Lung (tissue), 12 donors: ENCODE data around the gene TEX38. TPM values are rescaled to one million over a fixed set of nuclear protein-coding genes. Genes with fewer than 3 reads are reported as not detected.

Experiments
- ATAC-seq: fragments of 200-7000 bp; cut with Tn5 transposase; one replicate; pipeline ENCODE4 v1.9.1; 2020; ENCODE audit warnings: moderate number of reproducible peaks; ENCODE audit not compliant: insufficient read depth, low FRiP score
- DNase-seq, 3 donors: peaks; one replicate each; pipeline ENCODE4 v3.0.0-alpha.2; 2013 to 2017
- H3K27ac ChIP-seq, 2 donors: one replicate each; pipeline ENCODE4 v1.5.1; 2013; ENCODE audit warnings: mild to moderate bottlenecking in 2 of 2, moderate library complexity in 2 of 2, control low read depth in 1 of 2, inconsistent platforms in 1 of 2, low read depth in 1 of 2, low read length in 1 of 2
- H3K27me3 ChIP-seq, 3 donors: one replicate each; pipeline ENCODE4 v1.5.1; 2013; ENCODE audit warnings: low read length in 2 of 3; ENCODE audit not compliant: control insufficient read depth in 3 of 3, insufficient read depth in 3 of 3
- H3K36me3 ChIP-seq, 4 donors: one replicate each; pipeline ENCODE4 v1.5.1; 2013; ENCODE audit warnings: low read length in 4 of 4, mild to moderate bottlenecking in 1 of 4, moderate library complexity in 1 of 4; ENCODE audit not compliant: control insufficient read depth in 4 of 4, insufficient read depth in 4 of 4
- H3K4me1 ChIP-seq, 5 donors: one replicate each; pipeline ENCODE4 v1.5.1; 2013; ENCODE audit warnings: low read length in 5 of 5, mild to moderate bottlenecking in 2 of 5, moderate library complexity in 1 of 5; ENCODE audit not compliant: control insufficient read depth in 5 of 5, insufficient read depth in 5 of 5
- H3K4me3 ChIP-seq: one replicate; pipeline ENCODE4 v1.5.1; 2013; ENCODE audit warnings: mild to moderate bottlenecking, control low read depth, moderate library complexity
- H3K9ac ChIP-seq, 2 donors: one replicate each; pipeline ENCODE4 v1.5.1; 2013; ENCODE audit warnings: low read length in 2 of 2, control low read depth in 1 of 2; ENCODE audit not compliant: insufficient read depth in 1 of 2
- H3K9me3 ChIP-seq, 4 donors: one replicate each; pipeline ENCODE4 v1.5.1; 2013; ENCODE audit warnings: low read length in 3 of 4, mild to moderate bottlenecking in 1 of 4, moderate library complexity in 1 of 4; ENCODE audit not compliant: control insufficient read depth in 4 of 4, insufficient read depth in 3 of 4
- WGBS, 2 donors: extraction: QIAGEN DNeasy Blood & Tissue Kit; methylation state at CpG; one replicate each; pipeline ENCODE4 v1.1.7; 2013; 5-methylcytosine and 5-hydroxymethylcytosine counted together
- polyA plus RNA-seq, 2 donors: library from polyadenylated mRNA; stranded (reverse); fragments of 200-250 nt; gene quantifications; one replicate each; pipeline ENCODE4 v1.2.1, GENCODE V29; 2013
- total RNA-seq, 2 donors: library from RNA; depleted of rRNA in 1 of 2; stranded (reverse); fragments of >200 nt in 1 of 2; gene quantifications; one replicate each; pipeline ENCODE4 v1.2.1, GENCODE V29; 2014 to 2021
- TF ChIP-seq, protein P1 (sequence below): IDR thresholded peaks from 2 replicates; pipeline ENCODE4 v1.5.1; 2012; ENCODE audit warnings: mild to moderate bottlenecking; ENCODE audit errors: control extremely low read depth, extremely low read depth
- donor health status: control.
- donor health status: control.
- donor health status: Bipolar disorder and iron deficiency.
- donor health status: healthy.
- donor health status: DM: yes; HTN: yes; CAD: no.

TEX38 gene
- total and polyA plus RNA-seq, 4 donors = not detected

DNA sequence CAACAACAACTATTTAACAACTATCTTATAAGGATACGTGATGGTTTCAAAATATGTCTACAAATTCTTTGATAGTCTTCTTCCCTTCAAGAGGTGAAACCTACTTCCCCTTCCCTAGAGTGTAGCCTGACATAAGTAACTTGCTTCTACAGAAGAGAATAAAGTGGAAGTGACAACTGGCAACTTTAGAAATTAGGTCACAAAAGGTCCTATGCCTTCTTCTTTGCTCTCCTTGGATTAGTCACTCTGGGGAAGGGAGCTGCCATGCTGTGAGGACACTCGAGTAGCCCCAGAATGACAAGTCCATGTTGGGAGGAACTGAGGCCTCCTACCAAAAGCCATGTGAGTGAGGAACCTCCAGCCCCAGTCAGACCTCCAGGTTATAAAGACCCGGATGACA is 28.0 kb downstream of the TEX38 start:
- H3K4me1 ChIP-seq = peaks cover 0 to 3% (median 0%) of the 10 kb centered on the region in 5 donors
- ATAC-seq (no peak), DNase-seq (no peak)
- 31 to 45% methylated on average over 3 of the region's 3 CpGs for WGBS, 2 donors
- H3K4me3 ChIP-seq = no peak overlapping the region
- TF ChIP-seq, protein P1, sequence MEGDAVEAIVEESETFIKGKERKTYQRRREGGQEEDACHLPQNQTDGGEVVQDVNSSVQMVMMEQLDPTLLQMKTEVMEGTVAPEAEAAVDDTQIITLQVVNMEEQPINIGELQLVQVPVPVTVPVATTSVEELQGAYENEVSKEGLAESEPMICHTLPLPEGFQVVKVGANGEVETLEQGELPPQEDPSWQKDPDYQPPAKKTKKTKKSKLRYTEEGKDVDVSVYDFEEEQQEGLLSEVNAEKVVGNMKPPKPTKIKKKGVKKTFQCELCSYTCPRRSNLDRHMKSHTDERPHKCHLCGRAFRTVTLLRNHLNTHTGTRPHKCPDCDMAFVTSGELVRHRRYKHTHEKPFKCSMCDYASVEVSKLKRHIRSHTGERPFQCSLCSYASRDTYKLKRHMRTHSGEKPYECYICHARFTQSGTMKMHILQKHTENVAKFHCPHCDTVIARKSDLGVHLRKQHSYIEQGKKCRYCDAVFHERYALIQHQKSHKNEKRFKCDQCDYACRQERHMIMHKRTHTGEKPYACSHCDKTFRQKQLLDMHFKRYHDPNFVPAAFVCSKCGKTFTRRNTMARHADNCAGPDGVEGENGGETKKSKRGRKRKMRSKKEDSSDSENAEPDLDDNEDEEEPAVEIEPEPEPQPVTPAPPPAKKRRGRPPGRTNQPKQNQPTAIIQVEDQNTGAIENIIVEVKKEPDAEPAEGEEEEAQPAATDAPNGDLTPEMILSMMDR = no peak
- no peak overlapping the region for H3K9ac ChIP-seq
- no peaks in the 10 kb centered on the region for H3K27me3 ChIP-seq
- no peaks in the 10 kb centered on the region for H3K9me3 ChIP-seq
- H3K36me3 ChIP-seq = peaks cover 13 to 31% (median 22%) of the 10 kb centered on the region in 4 donors
- H3K27ac ChIP-seq = no peak overlapping the region

DNA sequence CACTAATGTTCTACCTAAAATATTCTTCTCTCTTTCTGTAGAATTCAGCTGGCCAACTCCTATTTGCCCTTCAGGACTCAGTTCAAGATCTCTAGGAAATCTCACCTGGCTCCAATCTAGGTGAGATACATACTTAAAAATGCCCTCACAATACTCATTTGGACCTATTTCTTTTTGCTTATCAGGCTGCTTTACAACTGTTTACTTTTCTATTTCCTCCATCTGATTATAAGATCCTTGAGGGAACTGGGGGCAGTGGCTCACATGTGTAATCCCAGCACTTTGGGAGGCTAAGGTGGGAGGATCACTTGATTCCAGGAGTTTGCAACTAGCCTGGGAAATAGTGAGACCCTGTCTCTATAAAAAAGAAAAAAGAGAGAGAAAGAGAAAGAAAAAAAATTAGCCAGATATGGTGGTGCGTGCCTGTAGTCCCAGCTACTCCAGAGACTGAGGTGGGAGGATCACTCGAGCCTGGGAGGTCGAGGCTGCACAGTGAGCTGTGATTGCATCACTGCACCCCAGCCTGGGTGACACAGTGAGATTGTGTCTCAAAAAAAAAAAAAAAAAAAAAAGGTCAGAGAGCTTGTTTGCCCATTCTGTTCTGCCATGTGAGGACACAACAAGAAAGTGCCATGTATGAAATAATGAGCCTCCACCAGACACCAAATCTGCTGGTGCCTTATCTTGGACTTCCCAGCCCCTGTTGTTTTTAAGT is 32.4 kb downstream of the TEX38 start:
- Histone ChIP-seq H3K36me3 (peaks cover 16 to 39% (median 21%) of the 10 kb centered on the region in 4 donors), H3K9me3 (no peaks in the 10 kb centered on the region), H3K9ac (no peak overlapping the region), H3K4me3 (no peak overlapping the region), H3K4me1 (peaks cover 0 to 3% (median 0%) of the 10 kb centered on the region in 5 donors), H3K27me3 (no peaks in the 10 kb centered on the region), H3K27ac (no peak overlapping the region)
- TF ChIP-seq, protein P1 = no peak
- no peak for ATAC-seq
- no peak for DNase-seq
- WGBS, 2 donors = 81 to 82% methylated on average over 3 of the region's 3 CpGs

DNA sequence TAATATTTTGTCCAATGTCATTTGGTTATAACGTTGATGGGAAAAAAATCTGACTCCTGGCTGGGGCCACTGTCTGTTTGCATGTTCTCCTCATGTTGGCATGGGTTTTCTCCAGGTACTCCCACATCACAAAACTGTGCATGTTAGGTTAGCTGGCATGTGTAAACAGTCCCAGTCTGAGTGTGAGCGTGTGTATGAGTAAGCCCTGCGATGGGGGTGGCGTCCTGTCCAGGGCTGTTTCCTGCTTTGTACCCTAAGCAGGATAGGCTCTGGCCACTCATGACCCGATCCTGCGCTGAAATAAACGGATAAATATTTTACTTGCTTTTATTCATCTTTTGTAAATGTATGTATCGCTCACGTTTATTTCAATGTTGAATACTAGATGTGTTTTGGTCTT is 33.8 kb downstream of the TEX38 start:
- no peak overlapping the region for H3K9ac ChIP-seq
- no peak overlapping the region for H3K27ac ChIP-seq
- ATAC-seq (no peak), DNase-seq (no peak)
- no peaks in the 10 kb centered on the region for H3K27me3 ChIP-seq
- no peaks in the 10 kb centered on the region for H3K9me3 ChIP-seq
- peaks cover 20 to 44% (median 20%) of the 10 kb centered on the region in 4 donors for H3K36me3 ChIP-seq
- TF ChIP-seq, protein P1 = no peak
- WGBS, 2 donors = 64 to 88% methylated on average over 9 of the region's 9 CpGs
- no peak overlapping the region for H3K4me3 ChIP-seq
- H3K4me1 ChIP-seq = peaks cover 0 to 3% (median 0%) of the 10 kb centered on the region in 5 donors
